Hematopoietic multipotent progenitor cell treated with erythropoietin and hydrocortisone succinate and interleukin-3 and kit ligand, for 4 days (in vitro differentiated cells): ENCODE data around the gene TFF2.

ENCODE experiments used
- DNase-seq: peaks from one replicate; pipeline ENCODE4 v3.0.0-alpha.2; 2015

TFF2 gene

GRCh38 chr21:42364304-42364865 lies 13.6 kb upstream of the TFF2 start:
- DNase-seq = peak; percentile 61

- DNase-seq = no peak
Observed at GRCh38 chr21:42363312-42363711, 12.5 kb upstream of the TFF2 start.

- no peak for DNase-seq
Observed at GRCh38 chr21:42362700-42363099, 11.9 kb upstream of the TFF2 start.

GRCh38 chr21:42362198-42362597 lies 11.4 kb upstream of the TFF2 start:
- DNase-seq = no peak

- no peak for DNase-seq
Observed at GRCh38 chr21:42361286-42361685, 10.5 kb upstream of the TFF2 start.

GRCh38 chr21:42360317-42360716 lies 9.5 kb upstream of the TFF2 start:
- peak; percentile 46 for DNase-seq

- no peak for DNase-seq
Observed at GRCh38 chr21:42358937-42359336, 8.1 kb upstream of the TFF2 start.

- no peak for DNase-seq
Observed at GRCh38 chr21:42358261-42358660, 7.5 kb upstream of the TFF2 start.

- no peak for DNase-seq
Observed at GRCh38 chr21:42357307-42357706, 6.5 kb upstream of the TFF2 start.

- peak; percentile 50 for DNase-seq
Observed at GRCh38 chr21:42356650-42357049, 5.9 kb upstream of the TFF2 start.

- no peak for DNase-seq
Observed at GRCh38 chr21:42356046-42356445, 5.3 kb upstream of the TFF2 start.

- no peak for DNase-seq
Observed at GRCh38 chr21:42353623-42354022, 2.8 kb upstream of the TFF2 start.

GRCh38 chr21:42352441-42353095 lies 1.8 kb upstream of the TFF2 start:
- no peak for DNase-seq

- DNase-seq = no peak
Observed at GRCh38 chr21:42351626-42352440, 1.0 kb upstream of the TFF2 start.

- no peak for DNase-seq
Observed at GRCh38 chr21:42350318-42350910, 380 bp downstream of the TFF2 start.

GRCh38 chr21:42349420-42350317 lies 1.1 kb downstream of the TFF2 start:
- peak; percentile 76 for DNase-seq

- DNase-seq = no peak
Observed at GRCh38 chr21:42348762-42349161, 2.0 kb downstream of the TFF2 start.

- DNase-seq = no peak
Observed at GRCh38 chr21:42347601-42348327, 3.0 kb downstream of the TFF2 start.

GRCh38 chr21:42346866-42347600 lies 3.8 kb downstream of the TFF2 start:
- no peak for DNase-seq

GRCh38 chr21:42346441-42346840 lies 4.4 kb downstream of the TFF2 start:
- no peak for DNase-seq

- DNase-seq = no peak
Observed at GRCh38 chr21:42344631-42345030, 6.2 kb downstream of the TFF2 start.
